Psoas muscle (tissue), 8 donors: ENCODE measurements around the gene SRGAP3. TPM values are rescaled to one million over a fixed set of nuclear protein-coding genes. Genes with fewer than 3 reads are reported as not detected.

ENCODE experiments used
- ATAC-seq, 4 donors: fragments of 200-7000 bp; cut with Tn5 transposase; one replicate each; pipeline ENCODE4 v1.9.1; 2020; ENCODE audit warnings: moderate library complexity in 3 of 4, mild to moderate bottlenecking in 2 of 4
- DNase-seq, 2 donors: peaks; one replicate each; pipeline ENCODE4 v3.0.0-alpha.2; 2020
- H3K27ac ChIP-seq: fragments of 200-600 bp; one replicate; pipeline ENCODE4 v1.8.0; 2022
- H3K27me3 ChIP-seq, 3 donors: fragments of 200-600 bp in 1 of 3; one replicate each; pipeline versions ENCODE4 v1.6.1 to v1.8.0; 2013 to 2022; ENCODE audit warnings: low read length in 2 of 3, mild to moderate bottlenecking in 2 of 3, moderate library complexity in 1 of 3; ENCODE audit not compliant: insufficient read depth in 3 of 3
- H3K36me3 ChIP-seq, 2 donors: fragments of 200-600 bp in 1 of 2; one replicate each; pipeline versions ENCODE4 v1.6.1 to v1.8.0; 2013 to 2022; ENCODE audit warnings: low read depth in 1 of 2, mild to moderate bottlenecking in 1 of 2, moderate library complexity in 1 of 2; ENCODE audit not compliant: insufficient read depth in 1 of 2
- H3K4me1 ChIP-seq: fragments of 200-600 bp; one replicate; pipeline ENCODE4 v1.8.0; 2022
- H3K4me3 ChIP-seq: fragments of 200-600 bp; one replicate; pipeline ENCODE4 v1.8.0; 2022; ENCODE audit warnings: mild to moderate bottlenecking
- H3K9me3 ChIP-seq: fragments of 200-600 bp; one replicate; pipeline ENCODE4 v1.8.0; 2022
- WGBS, 3 donors: extraction: QIAGEN DNeasy Blood & Tissue Kit; methylation state at CpG; one replicate each; pipeline versions ENCODE4 v1.1.6 to v1.1.7; 2013; 5-methylcytosine and 5-hydroxymethylcytosine counted together
- intact Hi-C, 2 donors: fragments of 100-400 bp; cut with DNase I; formaldehyde crosslinking; loops; one replicate each; pipeline versions ENCODE4 v1.11.0 to v1.14.2; 2022
- polyA plus RNA-seq, 3 donors: library from polyadenylated mRNA; stranded (reverse); fragments of 200-250 nt; gene quantifications; one replicate each; pipeline ENCODE4 v1.2.3, GENCODE V29; 2013
- total RNA-seq, 4 donors: library from RNA; stranded (reverse); fragmentation: NEBNext Ultra II Directional in 2 of 4; extraction: Animal tissue kit (Norgen Biotek cat#: 25700) in 2 of 4; gene quantifications; one replicate each; pipeline versions ENCODE4 v1.2.1 to v1.2.4, GENCODE V29; 2021 to 2023
- TF ChIP-seq, protein P1 (sequence below): fragments of 200-600 bp; IDR thresholded peaks from one replicate; pipeline ENCODE4 v1.8.0; 2022; ENCODE audit warnings: antibody characterized with exemption
- donor health status: healthy with polysubstance abuse.
- donor health status: DM: no; HTN: no; CAD: no; lungs with moderate emphysema.
- donor health status: Bipolar disorder and iron deficiency.
- donor health status: healthy.
- donor health status: DM: yes; HTN: yes; CAD: no.
- donor health status: DM: no; HTN: no; CAD: no.
- donor health status: DM: no; HTN: no; CAD: no.
- donor health status: DM: yes; HTN: yes; CAD: no.

SRGAP3 gene
- total and polyA plus RNA-seq, 7 donors, result 0.77 to 7.6 (median 1.9) TPM

DNA sequence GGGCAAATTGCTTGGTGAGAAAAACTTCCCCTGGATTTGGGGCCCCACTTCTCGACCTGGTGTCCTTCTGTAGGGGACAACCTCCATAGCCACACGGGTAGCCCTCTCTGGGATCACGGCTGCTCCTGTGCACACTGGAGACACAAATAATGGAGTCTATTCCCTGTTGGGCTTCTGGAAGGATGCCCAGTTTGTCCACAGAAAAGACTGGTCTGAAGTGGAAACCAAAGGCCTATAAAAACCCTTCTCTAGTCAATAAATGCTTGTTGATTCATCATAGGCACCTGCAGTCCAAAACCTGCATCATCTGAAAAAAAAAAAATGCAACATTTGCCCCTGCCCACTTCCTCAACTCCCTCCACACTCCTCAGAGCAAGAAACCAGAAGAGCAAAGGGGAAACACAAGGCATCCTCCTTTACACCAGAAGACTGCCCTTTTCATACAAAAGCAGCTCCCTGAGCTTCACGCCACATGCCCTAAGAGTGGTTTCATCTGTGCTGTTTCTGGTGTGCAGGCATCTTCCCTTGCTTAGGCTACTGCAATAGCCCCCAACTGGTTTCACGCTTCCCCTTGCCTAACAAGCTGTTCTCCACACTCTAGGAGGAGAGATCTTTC lies 36.3 kb downstream of the SRGAP3 start:
- Histone ChIP-seq H3K27me3 (no peaks in the 10 kb centered on the region), H3K4me1 (peaks cover 5% of the 10 kb centered on the region), H3K4me3 (no peak overlapping the region), H3K36me3 (no peaks in the 10 kb centered on the region), H3K9me3 (no peaks in the 10 kb centered on the region), H3K27ac (no peak overlapping the region)
- ATAC-seq, result no peak
- TF ChIP-seq, protein P1, sequence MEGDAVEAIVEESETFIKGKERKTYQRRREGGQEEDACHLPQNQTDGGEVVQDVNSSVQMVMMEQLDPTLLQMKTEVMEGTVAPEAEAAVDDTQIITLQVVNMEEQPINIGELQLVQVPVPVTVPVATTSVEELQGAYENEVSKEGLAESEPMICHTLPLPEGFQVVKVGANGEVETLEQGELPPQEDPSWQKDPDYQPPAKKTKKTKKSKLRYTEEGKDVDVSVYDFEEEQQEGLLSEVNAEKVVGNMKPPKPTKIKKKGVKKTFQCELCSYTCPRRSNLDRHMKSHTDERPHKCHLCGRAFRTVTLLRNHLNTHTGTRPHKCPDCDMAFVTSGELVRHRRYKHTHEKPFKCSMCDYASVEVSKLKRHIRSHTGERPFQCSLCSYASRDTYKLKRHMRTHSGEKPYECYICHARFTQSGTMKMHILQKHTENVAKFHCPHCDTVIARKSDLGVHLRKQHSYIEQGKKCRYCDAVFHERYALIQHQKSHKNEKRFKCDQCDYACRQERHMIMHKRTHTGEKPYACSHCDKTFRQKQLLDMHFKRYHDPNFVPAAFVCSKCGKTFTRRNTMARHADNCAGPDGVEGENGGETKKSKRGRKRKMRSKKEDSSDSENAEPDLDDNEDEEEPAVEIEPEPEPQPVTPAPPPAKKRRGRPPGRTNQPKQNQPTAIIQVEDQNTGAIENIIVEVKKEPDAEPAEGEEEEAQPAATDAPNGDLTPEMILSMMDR, result no peak
- no peak for DNase-seq
- WGBS, 3 donors, result 82 to 88% (median 86%) methylated on average over 5 of the region's 5 CpGs
- intact Hi-C loops, result no loop called here

GRCh38 chr3:9211155-9211950 lies 38.1 kb downstream of the SRGAP3 start:
- H3K4me1 ChIP-seq, result peaks cover 5% of the 10 kb centered on the region
- no peak for DNase-seq
- WGBS, 3 donors, result 75 to 85% (median 77%) methylated on average over 2 of the region's 2 CpGs
- H3K27me3 ChIP-seq, result no peaks in the 10 kb centered on the region
- TF ChIP-seq, protein P1, result no peak
- H3K27ac ChIP-seq, result no peak overlapping the region
- ATAC-seq, result no peak
- intact Hi-C loops, result no loop called here
- H3K36me3 ChIP-seq, result no peaks in the 10 kb centered on the region
- H3K9me3 ChIP-seq, result no peaks in the 10 kb centered on the region
- no peak overlapping the region for H3K4me3 ChIP-seq

- DNase-seq, result no peak
- no peak for ATAC-seq
- Histone ChIP-seq H3K4me3 (no peak overlapping the region), H3K9me3 (no peaks in the 10 kb centered on the region), H3K27me3 (no peaks in the 10 kb centered on the region), H3K27ac (no peak overlapping the region), H3K4me1 (peaks cover 5% of the 10 kb centered on the region), H3K36me3 (no peaks in the 10 kb centered on the region)
- 68 to 82% (median 68%) methylated on average over 3 of the region's 3 CpGs for WGBS, 3 donors
- TF ChIP-seq, protein P1, result no peak
- intact Hi-C loops, result no loop called here
Measured at GRCh38 chr3:9209777-9210176, 39.7 kb downstream of the SRGAP3 start.

DNA sequence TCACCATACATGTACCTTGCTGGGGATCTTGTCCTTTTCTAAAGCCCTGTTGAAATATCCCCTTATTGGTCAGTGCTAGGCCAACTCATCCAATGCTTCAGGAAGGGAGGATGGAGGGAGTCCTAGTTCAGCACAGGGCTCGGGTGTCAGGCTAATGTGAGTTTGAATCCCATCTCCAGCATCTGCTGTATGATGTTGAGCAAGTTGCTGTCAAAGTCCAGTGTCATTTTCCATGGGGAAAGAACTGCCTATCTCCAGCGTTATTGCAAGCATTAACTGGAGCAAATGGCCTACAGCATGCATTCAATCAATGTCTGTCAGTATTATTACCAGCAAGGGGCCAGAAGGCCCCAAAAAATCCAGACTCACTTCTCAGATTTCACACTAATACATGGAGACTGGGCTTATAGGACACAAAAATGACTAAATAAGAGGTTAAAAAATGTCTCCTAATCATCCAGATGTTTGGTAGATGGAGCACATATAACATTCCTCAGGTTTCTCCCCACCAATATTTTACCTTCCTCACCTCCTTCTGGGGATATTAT lies 40.8 kb downstream of the SRGAP3 start:
- Histone ChIP-seq H3K36me3 (no peaks in the 10 kb centered on the region), H3K9me3 (no peaks in the 10 kb centered on the region), H3K4me1 (peaks cover 5% of the 10 kb centered on the region), H3K27ac (no peak overlapping the region), H3K27me3 (no peaks in the 10 kb centered on the region), H3K4me3 (no peak overlapping the region)
- TF ChIP-seq, protein P1, result no peak
- DNase-seq, result no peak
- peak in 1 of 4 donors; percentile 28 for ATAC-seq
- WGBS, 3 donors, result 49 to 63% (median 50%) methylated on average over 2 of the region's 2 CpGs
- intact Hi-C loops, result no loop called here
